Erythroblast (primary cell): ENCODE results near the gene PITPNC1.
"Not testable (repeated sequence)": the region's sequence is repeated elsewhere in the genome, so short reads cannot be mapped to it uniquely, and the experiment has no call there.

Source experiments
- DNase-seq, 2 experiments: peaks; one replicate each; lab custom pipeline; 2025; lab: John Stamatoyannopoulos, UW
- GATA1 ChIP-seq: IDR thresholded peaks from 2 replicates; pipeline ENCODE4 v1.6.1; 2011; ENCODE audit warnings: low read depth, mild to moderate bottlenecking, control low read depth, low read length, moderate library complexity
- POLR2A ChIP-seq: IDR thresholded peaks from 2 replicates; pipeline ENCODE4 v1.6.1; 2011; ENCODE audit warnings: mild to moderate bottlenecking, low read length

The PITPNC1 gene

DNA sequence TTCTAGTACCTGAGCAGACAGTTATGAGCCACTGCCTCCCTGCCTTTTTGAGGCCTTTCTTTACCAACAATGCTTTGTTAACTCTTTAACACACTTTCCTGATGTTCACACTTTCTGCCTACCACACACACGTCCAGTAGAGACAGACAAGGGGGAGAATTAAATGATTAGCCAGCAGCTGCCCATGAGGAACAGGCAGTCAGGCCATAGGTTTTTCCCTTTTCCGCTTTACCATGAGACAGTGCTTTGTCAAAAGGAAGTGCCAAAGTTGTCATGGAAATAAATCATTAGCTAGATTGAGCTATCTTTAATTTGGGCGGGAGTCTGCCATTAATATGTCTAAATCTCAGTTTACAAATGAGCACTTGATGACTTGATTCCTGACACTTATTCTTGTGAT lies 102.1 kb downstream of the PITPNC1 start:
- no peak for DNase-seq
- TF ChIP-seq POLR2A (no peak), GATA1 (no peak)

DNA sequence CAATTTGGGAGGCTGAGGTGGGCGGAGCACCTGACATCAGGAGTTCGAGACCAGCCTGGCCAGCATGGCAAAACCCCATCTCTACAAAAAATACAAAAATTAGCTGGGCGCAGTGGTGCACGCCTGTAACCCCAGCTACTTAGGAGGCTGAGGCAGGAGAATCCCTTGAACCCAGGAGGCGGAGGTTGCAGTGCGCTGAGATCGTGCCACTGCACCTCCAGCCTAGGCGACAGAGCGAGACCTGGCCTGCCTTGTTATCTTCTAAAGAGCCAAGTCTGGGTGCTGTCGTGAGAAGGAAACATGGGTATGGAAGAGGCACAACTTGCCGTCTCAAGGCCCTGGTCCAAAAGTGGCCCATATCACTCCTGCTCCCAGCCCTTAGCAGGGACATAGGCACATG lies 103.9 kb downstream of the PITPNC1 start:
- not testable (repeated sequence) for DNase-seq

DNA sequence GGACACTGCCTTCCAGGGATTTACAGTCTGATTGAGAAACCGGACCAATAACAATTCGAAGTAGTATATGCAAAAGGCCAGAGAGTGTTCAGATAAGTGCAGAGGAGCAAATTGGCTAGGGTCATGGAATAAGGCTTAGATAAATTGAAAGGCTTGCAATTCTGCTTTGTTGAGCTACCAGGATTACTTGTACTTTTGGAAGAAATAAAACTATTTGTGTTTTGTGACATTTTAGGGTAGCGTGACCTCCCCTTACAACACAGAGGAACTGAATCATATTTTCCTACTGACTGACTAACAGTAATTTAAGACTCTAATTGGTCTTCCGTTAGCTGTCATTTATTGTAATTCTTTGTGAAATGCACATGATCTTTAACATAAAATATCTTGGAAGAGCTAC lies 104.7 kb downstream of the PITPNC1 start:
- TF ChIP-seq POLR2A (no peak), GATA1 (no peak)
- no peak for DNase-seq

DNA sequence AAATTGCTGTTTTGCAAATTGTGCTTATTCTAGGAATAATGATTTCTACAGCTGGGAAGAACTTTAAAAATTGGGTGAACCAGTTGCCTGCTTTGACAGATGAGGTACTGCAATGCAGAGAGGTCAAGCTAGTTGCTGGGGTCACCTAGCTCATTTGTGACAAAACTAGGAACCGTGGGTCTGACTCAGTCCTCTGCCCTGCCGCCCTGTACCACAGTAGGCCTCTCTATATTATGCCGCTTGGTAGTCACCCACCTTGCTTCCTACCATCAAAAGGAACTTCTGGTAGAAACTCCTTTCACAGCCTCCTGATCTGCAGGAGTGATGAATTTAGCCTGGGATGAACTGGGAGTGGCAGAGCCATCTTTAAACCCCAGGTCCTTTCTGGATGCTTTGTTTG lies 105.7 kb downstream of the PITPNC1 start:
- TF ChIP-seq POLR2A: no peak
- no peak for TF ChIP-seq GATA1
- no peak for DNase-seq

DNA sequence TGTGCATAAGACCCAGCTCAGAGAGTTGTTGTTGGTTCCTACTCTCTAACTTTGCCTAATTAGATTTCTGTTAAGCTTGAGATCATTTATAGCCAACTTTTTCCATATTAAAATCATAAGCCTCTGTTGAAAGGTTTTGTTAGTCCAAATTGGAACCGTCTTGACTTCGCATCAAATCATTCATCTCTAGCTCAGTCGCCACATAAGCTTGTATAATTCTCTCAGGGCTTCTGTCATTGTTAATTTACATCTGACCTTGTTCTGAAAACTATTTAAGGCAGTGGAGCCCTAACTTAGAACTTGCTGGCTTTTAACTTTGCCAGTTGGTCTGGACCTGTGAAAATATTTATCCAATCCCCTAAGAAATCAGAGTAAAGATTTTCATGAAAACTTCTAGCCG lies 107.2 kb downstream of the PITPNC1 start:
- DNase-seq: no peak
- TF ChIP-seq GATA1 (no peak), POLR2A (no peak)

DNA sequence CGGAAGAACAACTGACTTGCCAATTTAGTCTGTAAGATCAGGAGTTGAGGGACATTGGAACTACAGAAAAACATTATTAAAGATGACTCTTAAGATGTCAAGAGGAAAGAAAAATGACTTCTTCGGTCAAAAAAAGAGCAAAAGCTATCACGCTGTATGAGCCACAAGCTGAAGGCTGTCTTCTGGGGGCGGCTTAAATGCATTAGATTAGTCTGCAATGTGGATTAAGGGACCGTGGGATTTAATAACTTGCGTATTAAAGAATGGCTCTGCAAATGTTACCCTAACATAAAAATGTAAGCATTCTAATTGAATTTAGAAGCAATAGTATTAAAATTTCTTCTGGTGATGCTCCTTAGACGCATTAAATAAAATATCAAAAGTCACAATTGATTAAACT lies 108.6 kb downstream of the PITPNC1 start:
- TF ChIP-seq GATA1: no peak
- no peak for TF ChIP-seq POLR2A
- no peak for DNase-seq

DNA sequence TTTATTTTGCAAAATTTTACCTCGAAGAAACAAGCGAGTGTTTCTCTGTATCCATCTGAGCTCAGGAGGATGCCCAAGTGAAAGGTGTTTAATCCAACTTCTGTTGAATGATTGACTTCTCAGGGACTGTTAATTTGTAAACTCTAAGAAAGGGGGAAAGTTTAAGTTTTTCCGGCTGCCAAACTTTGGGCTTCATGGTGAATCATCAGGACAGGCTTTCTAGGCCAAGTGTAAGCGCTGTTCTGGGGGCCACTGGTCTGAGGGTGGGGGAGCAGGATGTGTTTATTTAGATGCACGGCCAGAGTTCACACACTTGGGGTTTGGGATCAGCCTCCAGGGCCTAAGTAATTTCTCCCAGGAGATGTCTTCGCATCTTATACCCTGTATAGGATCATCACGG lies 110.4 kb downstream of the PITPNC1 start:
- TF ChIP-seq POLR2A (no peak), GATA1 (no peak)
- no peak for DNase-seq

DNA sequence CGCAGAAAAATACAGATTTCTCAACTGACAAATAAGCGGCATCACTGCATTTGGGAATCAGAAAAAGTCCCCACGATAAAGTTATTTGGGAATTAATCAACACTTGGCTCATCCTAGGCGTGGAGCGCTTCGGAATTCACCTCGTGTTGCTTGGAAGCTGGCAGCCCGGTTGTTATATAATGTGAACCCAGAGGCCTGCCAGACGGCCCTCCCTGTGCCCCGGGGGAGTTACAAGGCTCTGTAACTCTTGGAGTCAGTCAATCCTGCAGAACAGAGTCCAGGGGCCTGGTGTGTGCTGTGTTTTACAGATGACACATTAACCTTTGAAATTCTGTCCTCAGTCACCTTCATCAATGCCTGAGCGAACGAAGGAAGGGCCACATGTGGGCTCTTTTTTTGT lies 111.1 kb downstream of the PITPNC1 start:
- TF ChIP-seq GATA1: no peak
- no peak for TF ChIP-seq POLR2A
- no peak for DNase-seq

DNA sequence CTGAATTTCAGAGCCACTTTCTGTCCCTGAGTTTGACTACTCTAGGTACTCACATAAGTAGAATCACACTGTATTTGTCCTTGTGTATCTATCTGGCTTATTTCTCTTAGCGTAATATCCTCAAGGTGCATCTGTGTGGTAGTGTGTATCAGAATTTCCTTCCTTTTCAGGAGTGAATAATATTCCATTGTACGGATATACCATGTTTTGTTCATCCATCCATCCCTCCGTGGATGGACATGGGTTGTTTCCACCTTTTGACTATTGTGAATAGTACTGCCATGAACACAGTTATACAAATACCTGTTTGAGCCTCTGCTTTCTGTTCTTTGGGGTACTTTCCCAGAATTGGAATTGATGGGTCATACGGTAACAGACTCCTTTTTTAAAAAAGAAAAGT lies 111.7 kb downstream of the PITPNC1 start:
- no peak for DNase-seq
- TF ChIP-seq GATA1: no peak
- no peak for TF ChIP-seq POLR2A

DNA sequence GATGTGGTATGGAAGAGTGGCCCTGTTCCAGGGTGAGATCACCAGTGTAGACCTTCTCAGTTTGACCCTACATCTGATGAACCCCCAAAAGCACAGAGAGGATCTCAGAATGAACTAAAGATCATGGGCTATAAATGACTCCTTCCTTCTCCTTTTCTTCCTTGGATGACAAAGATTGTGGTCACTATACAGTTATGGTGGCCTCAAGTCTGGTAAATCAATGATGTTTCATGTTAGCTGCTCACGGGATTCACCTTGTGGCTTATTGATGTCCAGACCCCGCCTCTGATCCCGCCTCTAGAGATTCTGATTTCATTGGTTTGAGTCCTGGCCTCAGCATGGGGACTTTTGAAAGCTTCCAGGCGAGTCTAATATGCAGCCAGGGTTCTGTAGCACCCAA lies 112.2 kb downstream of the PITPNC1 start:
- TF ChIP-seq GATA1 (no peak), POLR2A (no peak)
- DNase-seq: no peak

DNA sequence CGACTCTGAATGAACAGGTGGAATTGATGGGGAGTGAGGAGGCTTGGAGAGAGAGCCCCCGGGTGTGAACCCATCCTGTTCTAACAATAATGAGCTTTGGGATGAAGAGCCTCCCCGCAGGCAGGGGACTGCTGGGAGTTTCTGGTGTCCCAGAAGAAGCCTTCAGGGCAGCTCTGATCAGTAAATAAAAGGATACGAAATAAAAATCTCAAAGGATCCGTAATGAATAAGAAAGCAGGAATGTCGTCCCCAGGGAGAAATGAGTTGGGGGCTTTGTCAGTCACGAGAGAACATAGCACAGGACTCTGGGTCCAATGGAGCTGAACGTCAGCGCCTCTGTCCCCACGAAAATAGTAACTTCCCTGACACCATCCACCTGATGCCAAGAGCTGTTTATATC lies 113.4 kb downstream of the PITPNC1 start:
- DNase-seq: no peak
- no peak for TF ChIP-seq GATA1
- TF ChIP-seq POLR2A: no peak

DNA sequence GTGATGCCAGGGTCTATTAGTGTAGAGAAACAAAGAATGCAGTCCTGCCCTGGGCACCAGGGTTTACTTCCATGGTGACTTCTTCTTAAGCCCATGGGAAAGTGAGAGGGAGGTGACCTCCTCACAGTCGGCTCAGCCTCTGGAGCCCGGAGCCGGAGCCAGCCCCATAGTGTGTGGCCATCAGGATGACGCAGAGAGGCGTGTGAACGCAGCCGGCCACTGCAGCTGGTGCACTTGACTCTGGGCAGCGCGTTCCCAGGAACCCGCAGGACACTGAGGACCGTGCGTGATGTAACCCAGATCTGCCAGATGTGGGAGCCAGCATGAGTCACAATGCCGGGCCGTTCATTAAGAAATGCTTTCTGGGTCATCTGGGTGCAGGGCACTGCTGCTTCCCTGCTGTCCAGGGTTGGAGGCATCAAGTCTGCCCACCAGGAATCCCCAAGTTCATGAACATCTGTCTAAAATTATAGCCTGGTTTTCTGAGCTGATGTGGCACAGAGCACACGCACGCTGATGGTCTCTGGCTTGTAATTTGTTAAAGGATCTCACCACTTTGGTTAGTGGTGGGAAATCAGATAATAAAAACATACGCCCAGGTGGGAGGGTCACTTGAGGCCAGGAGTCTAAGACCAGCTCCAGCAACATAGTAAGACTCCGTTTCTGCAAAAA lies 114.1 kb downstream of the PITPNC1 start:
- no peak for TF ChIP-seq GATA1
- no peak for TF ChIP-seq POLR2A
- DNase-seq: no peak

DNA sequence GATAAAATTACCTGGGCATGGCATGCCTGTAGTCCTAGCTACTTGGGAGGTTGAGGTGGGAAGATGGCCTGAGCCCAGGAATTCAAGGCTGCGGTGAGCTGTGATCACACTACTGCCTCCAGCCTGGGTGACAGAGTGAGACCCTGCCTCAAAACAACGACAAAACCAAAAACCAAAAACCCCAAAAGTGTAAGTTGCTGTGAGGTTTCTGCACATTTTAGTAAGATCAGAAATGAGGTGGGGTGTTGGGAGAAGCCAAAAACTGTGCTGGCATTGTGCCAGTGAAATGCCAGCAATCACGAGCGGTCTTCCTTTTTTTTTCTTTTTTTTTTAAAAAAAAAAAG lies 114.6 kb downstream of the PITPNC1 start:
- DNase-seq: no peak
- TF ChIP-seq GATA1 (no peak), POLR2A (no peak)

DNA sequence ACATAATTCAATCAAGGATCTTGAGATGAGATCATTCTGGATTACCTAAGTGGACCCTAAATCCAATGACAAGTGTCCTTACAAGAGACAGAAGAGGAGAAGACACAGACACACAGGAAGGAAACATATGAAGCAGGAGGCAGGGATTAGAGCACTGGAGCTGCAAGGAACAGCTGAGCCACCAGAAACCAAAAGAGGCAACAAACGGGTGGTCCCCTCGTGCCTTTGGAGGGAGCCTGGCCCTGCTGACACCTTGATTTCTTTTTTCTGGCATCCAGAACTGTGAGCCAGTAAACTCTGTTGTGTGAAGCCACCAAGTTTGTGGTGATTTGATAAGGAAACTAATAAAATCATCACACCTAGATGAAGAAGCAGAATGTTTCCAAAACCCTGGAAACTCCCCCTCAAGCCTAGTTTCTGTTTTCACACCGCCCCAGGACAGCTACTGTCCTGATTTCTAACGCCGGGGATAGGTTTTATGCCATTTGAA lies 115.2 kb downstream of the PITPNC1 start:
- TF ChIP-seq POLR2A (no peak), GATA1 (no peak)
- no peak for DNase-seq

DNA sequence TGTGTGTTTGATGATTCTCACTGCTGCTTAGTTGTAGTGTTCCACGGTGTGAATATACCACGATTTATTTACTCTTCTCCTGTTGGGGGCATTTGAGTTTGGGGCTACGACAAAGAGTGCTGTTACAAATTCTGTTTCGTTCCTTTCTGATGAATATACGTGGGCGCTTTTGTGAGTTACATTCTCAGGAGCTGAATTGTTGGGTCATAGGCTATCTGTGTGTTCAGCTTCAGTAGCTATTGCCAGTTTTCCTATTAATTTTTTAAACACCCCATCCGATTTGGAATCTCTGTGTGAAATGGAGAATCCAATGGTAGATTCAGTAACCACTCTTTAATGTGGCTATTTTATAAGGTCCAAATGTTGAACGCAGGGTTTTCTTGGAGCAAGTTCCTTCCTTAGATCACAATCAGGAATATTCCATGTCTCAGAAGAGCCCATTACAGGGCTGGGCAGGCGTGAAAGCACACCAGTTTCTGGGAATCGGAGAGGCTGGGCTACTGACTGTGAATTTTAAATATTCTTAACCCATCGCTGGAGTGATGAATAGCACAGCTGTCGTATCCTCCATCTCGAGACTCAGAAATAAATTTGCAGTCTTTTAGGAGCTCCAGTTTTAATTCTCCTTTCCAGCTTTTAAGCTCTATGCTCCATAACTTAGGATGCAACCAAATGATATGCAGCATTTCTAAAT lies 115.9 kb downstream of the PITPNC1 start:
- DNase-seq: no peak
- TF ChIP-seq GATA1 (no peak), POLR2A (no peak)

DNA sequence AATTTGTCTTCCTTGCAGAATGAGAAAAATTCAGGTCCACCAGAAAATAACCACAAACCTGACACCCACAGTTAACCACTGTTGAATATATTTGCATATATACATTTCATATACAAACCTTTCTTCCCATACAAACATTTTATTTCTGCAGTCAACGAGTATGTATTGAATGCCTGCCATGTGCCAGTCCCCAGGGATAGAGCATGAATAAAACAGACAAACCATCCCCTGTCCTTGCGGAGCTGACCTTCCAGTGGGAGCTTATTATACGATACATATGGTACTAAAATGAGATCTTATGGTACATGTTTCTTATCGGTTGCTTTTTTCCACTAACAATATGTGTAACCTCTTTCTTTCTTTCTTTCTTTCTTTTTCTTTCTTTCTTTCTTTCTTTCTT lies 116.7 kb downstream of the PITPNC1 start:
- TF ChIP-seq POLR2A (no peak), GATA1 (no peak)
- no peak for DNase-seq

DNA sequence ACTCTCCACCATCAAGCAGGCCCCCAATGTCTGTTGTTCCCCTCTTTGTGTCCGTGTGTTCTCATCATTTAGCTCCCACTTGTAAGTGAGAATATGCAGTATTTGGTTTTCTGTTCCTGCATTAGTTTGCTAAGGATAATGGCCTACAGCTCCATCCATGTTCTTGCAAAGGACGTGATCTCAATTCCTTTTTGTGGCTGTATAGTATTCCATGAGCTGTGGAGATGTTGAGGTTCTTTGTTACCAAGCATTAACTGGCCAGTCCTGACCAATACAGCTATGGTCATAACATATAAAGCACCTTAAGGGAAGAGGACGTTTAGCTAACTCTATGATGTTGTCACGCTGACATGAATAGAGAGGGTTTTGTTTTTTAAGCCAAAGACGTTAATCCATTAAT lies 118.5 kb downstream of the PITPNC1 start:
- not testable (repeated sequence) for DNase-seq
